ENCODE results near the gene ASCL5. TPM values are rescaled to one million over a fixed set of nuclear protein-coding genes. Genes with fewer than 3 reads are reported as not detected.

The ASCL5 gene
- total RNA-seq, 4 donors from 2014 or later: not detected

DNA sequence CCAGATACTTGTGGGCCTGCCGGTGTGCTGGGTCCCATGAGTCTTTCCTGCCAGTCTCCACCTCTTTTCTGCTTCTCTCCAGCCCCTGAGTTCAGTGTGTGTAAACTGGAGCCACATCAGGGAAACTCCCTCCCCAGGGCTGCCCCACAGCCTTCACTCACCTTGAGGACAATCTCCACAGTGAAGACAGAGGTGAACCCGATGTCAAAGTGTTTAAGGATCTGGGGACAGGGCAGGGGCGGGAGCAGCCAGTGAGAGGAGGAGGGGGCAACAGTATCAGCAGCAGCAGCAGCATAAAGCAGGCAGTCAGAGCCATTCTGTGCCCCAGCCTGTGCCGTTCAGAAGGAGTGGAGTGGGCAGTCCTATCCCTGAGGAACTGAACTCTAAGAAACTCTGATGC is 58.0 kb downstream of the ASCL5 start:
- TF ChIP-seq CTCF (IDR thresholded peaks at IDR 0.05; ENCODE audit: low read depth): no peak

GRCh38 chr1:201066986-201067385 is 60.0 kb downstream of the ASCL5 start:
- no peak for TF ChIP-seq CTCF (IDR thresholded peaks at IDR 0.05; ENCODE audit: low read depth)

DNA sequence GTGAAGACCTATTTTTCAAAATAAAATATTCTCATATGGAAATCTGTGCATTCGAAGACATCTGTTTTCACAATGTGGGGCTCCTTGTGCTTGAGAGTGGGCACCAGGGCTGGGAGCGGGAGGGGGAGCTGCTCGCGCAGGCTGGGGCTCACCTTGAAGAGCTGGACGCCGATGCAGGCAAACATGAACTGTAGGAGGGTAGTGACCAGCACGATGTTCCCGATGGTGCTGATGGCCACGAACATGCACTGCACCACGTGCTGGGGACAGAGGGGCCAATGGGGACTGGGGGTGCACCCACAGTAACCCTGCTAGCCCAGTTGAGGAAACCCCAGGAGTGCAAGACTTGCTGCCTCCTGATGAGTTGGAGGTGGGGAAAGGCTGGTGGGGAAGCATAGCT is 61.3 kb downstream of the ASCL5 start:
- no peak for TF ChIP-seq CTCF (IDR thresholded peaks at IDR 0.05; ENCODE audit: low read depth)

DNA sequence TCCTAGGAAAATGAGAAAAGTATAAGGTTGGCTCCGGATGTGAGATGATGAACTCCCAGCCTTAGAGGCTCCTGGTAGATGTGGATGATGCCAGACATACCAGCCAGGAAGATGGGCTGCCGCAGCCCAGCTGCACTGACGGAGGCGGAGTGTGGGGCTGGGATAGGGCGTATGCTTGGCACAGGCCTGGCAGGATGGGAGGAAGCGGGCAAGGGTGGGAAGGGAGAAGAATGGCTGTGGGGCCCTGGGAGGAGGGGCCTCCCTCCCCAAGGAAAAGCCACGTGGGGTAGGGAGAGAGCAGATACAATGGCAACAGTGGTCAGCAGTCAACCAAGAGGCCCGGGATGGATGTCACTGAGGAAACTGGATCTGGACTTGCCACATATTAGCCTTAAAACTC is 62.2 kb downstream of the ASCL5 start:
- TF ChIP-seq CTCF (IDR thresholded peaks at IDR 0.05; ENCODE audit: low read depth): no peak

Other genes starting within 250 kb of the ASCL5 start
- gene INAVA, start 232.3 kb downstream of the ASCL5 start, total RNA-seq: not detected
- gene KIF21B, start 103.5 kb downstream of the ASCL5 start, total RNA-seq: 1 to 10 TPM in 3 of 4 donors, under 1 TPM in 1; 0.82 to 3.2 (median 2.1) TPM
- not detected for gene CACNA1S, start 14.8 kb downstream of the ASCL5 start, total RNA-seq
- gene TMEM9, start 27.3 kb upstream of the ASCL5 start, total RNA-seq: 10 to 100 TPM; 17.4 to 38.4 (median 35.2) TPM
- not detected for gene IGFN1, start 63.6 kb upstream of the ASCL5 start, total RNA-seq
- 10 to 100 TPM in 2 of 4 donors, 1 to 10 TPM in 1, under 1 TPM in 1; 0.51 to 13.6 (median 6.2) TPM for gene PKP1, start 156.3 kb upstream of the ASCL5 start, total RNA-seq